Endothelial cell of umbilical vein (primary cell): ENCODE results near the gene HCN2.

Experiments used
- EZH2 ChIP-seq: IDR thresholded peaks from 2 replicates; pipeline ENCODE4 v1.6.1; 2012; ENCODE audit warnings: borderline replicate concordance, low read depth, mild to moderate bottlenecking, moderate library complexity, low read length, inconsistent platforms; ENCODE audit not compliant: severe bottlenecking
- TF ChIP-seq, protein P1 (sequence below), 2 donors: IDR thresholded peaks; 1 replicate in 1 of 2; 2 replicates in 1 of 2; pipeline ENCODE4 v1.5.1; 2011; ENCODE audit warnings: low read length in 2 of 2, mild to moderate bottlenecking in 2 of 2, moderate library complexity in 2 of 2, control low read depth in 1 of 2, inconsistent platforms in 1 of 2, low read depth in 1 of 2; ENCODE audit not compliant: insufficient read depth in 1 of 2; ENCODE audit errors: extremely low read depth in 1 of 2

DNA sequence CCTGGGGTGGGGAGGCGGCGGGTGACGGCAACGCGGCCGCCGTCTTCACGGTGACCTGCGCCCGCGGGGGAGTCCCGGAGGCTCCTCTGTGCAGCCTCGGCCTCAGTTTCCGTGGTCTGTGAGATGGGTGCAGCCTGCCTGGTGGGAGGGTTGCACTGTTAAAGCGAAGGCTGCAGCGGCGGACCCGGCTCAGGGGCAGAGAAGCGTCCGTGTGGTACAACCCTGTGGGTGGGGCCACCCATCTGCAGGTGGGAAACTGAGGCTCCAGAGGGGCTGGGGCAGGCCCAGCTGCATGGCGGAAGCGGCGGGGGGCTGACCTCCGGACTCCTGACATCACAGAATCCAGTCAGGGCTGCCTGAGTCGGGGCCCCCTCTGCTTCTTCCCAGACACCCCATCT is 50.5 kb downstream of the HCN2 start:
- TF ChIP-seq, protein P1, sequence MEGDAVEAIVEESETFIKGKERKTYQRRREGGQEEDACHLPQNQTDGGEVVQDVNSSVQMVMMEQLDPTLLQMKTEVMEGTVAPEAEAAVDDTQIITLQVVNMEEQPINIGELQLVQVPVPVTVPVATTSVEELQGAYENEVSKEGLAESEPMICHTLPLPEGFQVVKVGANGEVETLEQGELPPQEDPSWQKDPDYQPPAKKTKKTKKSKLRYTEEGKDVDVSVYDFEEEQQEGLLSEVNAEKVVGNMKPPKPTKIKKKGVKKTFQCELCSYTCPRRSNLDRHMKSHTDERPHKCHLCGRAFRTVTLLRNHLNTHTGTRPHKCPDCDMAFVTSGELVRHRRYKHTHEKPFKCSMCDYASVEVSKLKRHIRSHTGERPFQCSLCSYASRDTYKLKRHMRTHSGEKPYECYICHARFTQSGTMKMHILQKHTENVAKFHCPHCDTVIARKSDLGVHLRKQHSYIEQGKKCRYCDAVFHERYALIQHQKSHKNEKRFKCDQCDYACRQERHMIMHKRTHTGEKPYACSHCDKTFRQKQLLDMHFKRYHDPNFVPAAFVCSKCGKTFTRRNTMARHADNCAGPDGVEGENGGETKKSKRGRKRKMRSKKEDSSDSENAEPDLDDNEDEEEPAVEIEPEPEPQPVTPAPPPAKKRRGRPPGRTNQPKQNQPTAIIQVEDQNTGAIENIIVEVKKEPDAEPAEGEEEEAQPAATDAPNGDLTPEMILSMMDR (IDR thresholded peaks at IDR 0.05; ENCODE audit: extremely low read depth in 1 of 2, insufficient read depth in 1 of 2, low read depth in 1 of 2, low read length in 2 of 2): no peak
- no peak for TF ChIP-seq EZH2
